ENCODE measurements around the gene LRP4. TPM values are rescaled to one million over a fixed set of nuclear protein-coding genes. Genes with fewer than 3 reads are reported as not detected.

Gene LRP4
- total and polyA plus RNA-seq, 2 of the 13 experiments (the other 11 are each of a cell fraction or from before 2014, with no cell fraction given), result 4.7 to 13.3 TPM

DNA sequence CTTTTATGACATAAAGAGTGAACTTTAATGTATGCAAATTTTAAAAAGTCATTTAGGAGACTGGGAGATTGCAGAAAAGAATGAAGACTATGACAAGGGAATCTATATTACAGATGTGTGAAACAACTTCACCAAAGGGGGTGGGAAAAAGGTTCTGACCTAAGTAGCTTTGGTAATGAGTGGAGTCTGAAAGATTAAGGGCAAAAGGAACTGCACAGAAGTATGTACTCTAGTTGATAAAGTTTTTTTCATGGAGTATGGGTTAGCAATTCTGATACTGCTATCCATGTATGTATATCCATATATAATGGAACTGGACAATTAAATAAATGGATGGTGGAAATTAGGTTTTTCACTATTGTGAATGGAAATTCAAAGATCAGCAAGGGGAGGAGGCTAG, 81.5 kb downstream of the LRP4 start (continued):
- TF ChIP-seq FOXJ3 (CRISPR knock-in tag; IDR thresholded peaks at IDR 0.05; ENCODE audit: borderline replicate concordance) (no peak), AFF4 (CRISPR knock-in tag; IDR thresholded peaks at IDR 0.05) (no peak), ZNF746 (CRISPR knock-in tag; IDR thresholded peaks at IDR 0.05) (no peak)

GRCh38 chr11:46836431-46836830, 81.9 kb downstream of the LRP4 start:
- intact Hi-C loops (cut with micrococcal nuclease; ENCODE audit: unreplicated experiment), result no loop called here
- H3K79me2 ChIP-seq (ENCODE audit: insufficient read depth, low read length), result peaks cover 97% of the 10 kb centered on the region
- no peak overlapping the region for H3K27ac ChIP-seq (ENCODE audit: extremely low read length, insufficient read depth, low read length)
- no TSS peak for BruUV-seq (replicated peaks)
- H3K9ac ChIP-seq (ENCODE audit: insufficient read depth, low read depth, low read length), result no peak overlapping the region
- ATAC-seq, result no peak
- H3K4me3 ChIP-seq (replicated peaks in 1 of 3; ENCODE audit: insufficient read depth in 1 of 3, low read depth in 2 of 3, low read length in 3 of 3), result no peak overlapping the region
- in situ Hi-C loops (cut with HindIII; ENCODE audit: extremely low pct_ligation_motif_present, low pct_unique_long_range_greater_than_20kb), result no loop called here
- peak; percentile 81 for TF ChIP-seq ZNF7 (CRISPR knock-in tag; IDR thresholded peaks at IDR 0.05)
- TF ChIP-seq SNAPC2 (CRISPR knock-in tag; IDR thresholded peaks at IDR 0.05), result no peak
- TF ChIP-seq DRAP1 (CRISPR knock-in tag; IDR thresholded peaks at IDR 0.05), result no peak
- no peak for FAIRE-seq
- H3K4me2 ChIP-seq (ENCODE audit: low read depth, low read length), result no peak overlapping the region
- H3K9me3 ChIP-seq (ENCODE audit: low read length), result no peaks in the 10 kb centered on the region
- ChIA-PET CTCF (ENCODE audit: low intra/inter-chr PET ratio, low total read pairs) (no interaction called here), POLR2A (no interaction called here)
- H4K20me1 ChIP-seq (ENCODE audit: insufficient read depth, low read length), result no peaks in the 10 kb centered on the region; the same call in 1 of the 2 replicates
- peaks cover 8% of the 10 kb centered on the region; the same call in 1 of the 2 replicates for H3K4me1 ChIP-seq (ENCODE audit: insufficient read depth, low read length)
- no peaks in the 10 kb centered on the region for H3K27me3 ChIP-seq (ENCODE audit: control insufficient read depth in 1 of 2, insufficient read depth in 2 of 2, low read length in 2 of 2)
- peaks cover 0 to 10% of the 10 kb centered on the region in 2 experiments; a peak in 1 of 5 replicates for H3K36me3 ChIP-seq (replicated peaks in 1 of 2; ENCODE audit: control insufficient read depth in 1 of 2, insufficient read depth in 2 of 2, low read length in 2 of 2)
- no peak for DNase-seq (ENCODE audit: low spot score)
- 92% methylated on average over 1 of the region's 1 CpG for WGBS (ENCODE audit: low lambda C conversion rate)
- no peak overlapping the region for H2AFZ ChIP-seq (ENCODE audit: low read length)

Measured in HepG2 (cell line).